IMR-90 (cell line): ENCODE results near the gene RSRC1.

Experiments
- CHD1 ChIP-seq: IDR thresholded peaks from 2 replicates; pipeline ENCODE4 v1.6.1; 2012; ENCODE audit warnings: low read depth, low read length, improper control_type of control experiment
- MAFK ChIP-seq: IDR thresholded peaks from 2 replicates; pipeline ENCODE4 v1.6.1; 2012; ENCODE audit warnings: low read depth, low read length, improper control_type of control experiment
- NFE2L2 ChIP-seq: fragments of 150-350 bp; IDR thresholded peaks from 2 replicates; pipeline ENCODE4 v1.6.1; 2016; ENCODE audit warnings: low read depth, mild to moderate bottlenecking, low read length
- POLR2A ChIP-seq: IDR thresholded peaks from 2 replicates; pipeline ENCODE4 v1.6.1; 2012; ENCODE audit warnings: mild to moderate bottlenecking, low read depth, low read length
- RAD21 ChIP-seq: IDR thresholded peaks from 2 replicates; pipeline ENCODE4 v1.6.1; 2012; ENCODE audit warnings: low read length, improper control_type of control experiment
- RFX5 ChIP-seq: IDR thresholded peaks from 2 replicates; pipeline ENCODE4 v1.8.0; 2012; ENCODE audit warnings: low read depth, mild to moderate bottlenecking, low read length, moderate library complexity
- TF ChIP-seq, protein P1 (sequence below): conservative IDR thresholded peaks from 2 replicates; pipeline ENCODE4 v1.5.1; 2012; ENCODE audit warnings: mild to moderate bottlenecking, low read depth, low read length, improper control_type of control experiment

DNA sequence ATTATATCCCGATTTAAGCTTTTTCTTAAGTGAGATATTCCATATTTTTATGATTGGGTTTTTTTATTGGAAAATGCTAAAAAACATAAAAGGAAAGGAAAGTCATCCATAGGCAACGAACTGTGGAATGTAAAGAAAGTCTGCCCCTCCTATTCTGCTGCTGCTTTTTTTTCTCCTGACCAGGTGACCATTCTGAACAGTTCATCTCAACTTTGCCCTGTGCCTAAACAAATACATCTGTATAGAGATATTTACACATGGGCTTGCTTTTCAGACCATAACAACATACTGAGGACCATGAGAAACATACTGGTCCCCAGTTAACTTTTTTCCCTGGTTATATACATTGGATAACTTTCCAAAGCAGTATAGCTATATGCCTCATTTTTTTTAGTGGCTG is 442.2 kb downstream of the RSRC1 start:
- TF ChIP-seq, protein P1, sequence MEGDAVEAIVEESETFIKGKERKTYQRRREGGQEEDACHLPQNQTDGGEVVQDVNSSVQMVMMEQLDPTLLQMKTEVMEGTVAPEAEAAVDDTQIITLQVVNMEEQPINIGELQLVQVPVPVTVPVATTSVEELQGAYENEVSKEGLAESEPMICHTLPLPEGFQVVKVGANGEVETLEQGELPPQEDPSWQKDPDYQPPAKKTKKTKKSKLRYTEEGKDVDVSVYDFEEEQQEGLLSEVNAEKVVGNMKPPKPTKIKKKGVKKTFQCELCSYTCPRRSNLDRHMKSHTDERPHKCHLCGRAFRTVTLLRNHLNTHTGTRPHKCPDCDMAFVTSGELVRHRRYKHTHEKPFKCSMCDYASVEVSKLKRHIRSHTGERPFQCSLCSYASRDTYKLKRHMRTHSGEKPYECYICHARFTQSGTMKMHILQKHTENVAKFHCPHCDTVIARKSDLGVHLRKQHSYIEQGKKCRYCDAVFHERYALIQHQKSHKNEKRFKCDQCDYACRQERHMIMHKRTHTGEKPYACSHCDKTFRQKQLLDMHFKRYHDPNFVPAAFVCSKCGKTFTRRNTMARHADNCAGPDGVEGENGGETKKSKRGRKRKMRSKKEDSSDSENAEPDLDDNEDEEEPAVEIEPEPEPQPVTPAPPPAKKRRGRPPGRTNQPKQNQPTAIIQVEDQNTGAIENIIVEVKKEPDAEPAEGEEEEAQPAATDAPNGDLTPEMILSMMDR, result no peak
- TF ChIP-seq CHD1, result no peak
- TF ChIP-seq POLR2A, result no peak
- TF ChIP-seq RAD21, result no peak
- no peak for TF ChIP-seq RFX5
- TF ChIP-seq MAFK, result no peak
- no peak for TF ChIP-seq NFE2L2
